GM18861 (cell line): Measurements from ENCODE around the gene ADGRG7.

ENCODE experiments used
- ATAC-seq: cut with Tn5 transposase; IDR thresholded peaks from one replicate; pipeline ENCODE4 v1.9.1; 2021; ENCODE audit not compliant: unreplicated experiment

The ADGRG7 gene

GRCh38 chr3:100732435-100732834 lies 123.0 kb downstream of the ADGRG7 start:
- no peak for ATAC-seq

- no peak for ATAC-seq
Measured at GRCh38 chr3:100737334-100737733, 127.9 kb downstream of the ADGRG7 start.

GRCh38 chr3:100740207-100740606 lies 130.8 kb downstream of the ADGRG7 start:
- ATAC-seq, result no peak

- no peak for ATAC-seq
Measured at GRCh38 chr3:100743535-100743934, 134.1 kb downstream of the ADGRG7 start.

- no peak for ATAC-seq
Measured at GRCh38 chr3:100744671-100745070, 135.3 kb downstream of the ADGRG7 start.
